GM12872 (cell line): ENCODE measurements around the gene ECT2.

Source experiments
- CTCF ChIP-seq: IDR thresholded peaks from 3 replicates; pipeline ENCODE4 v1.5.1; 2011; ENCODE audit warnings: low read depth, mild to moderate bottlenecking, low read length, moderate library complexity; ENCODE audit not compliant: insufficient read depth

Gene ECT2

GRCh38 chr3:172840913-172841312 lies 90.4 kb downstream of the ECT2 start:
- no peak for TF ChIP-seq CTCF

- TF ChIP-seq CTCF: no peak
These were observed 93.9 kb downstream of the ECT2 start for GRCh38 chr3:172844428-172844827.

GRCh38 chr3:172846103-172846561 lies 95.6 kb downstream of the ECT2 start:
- TF ChIP-seq CTCF: no peak

- TF ChIP-seq CTCF: no peak
These were observed 96.2 kb downstream of the ECT2 start for GRCh38 chr3:172846706-172847105.

- TF ChIP-seq CTCF: no peak
These were observed 96.8 kb downstream of the ECT2 start for GRCh38 chr3:172847292-172847691.

GRCh38 chr3:172848910-172849309 lies 98.4 kb downstream of the ECT2 start:
- TF ChIP-seq CTCF: no peak

GRCh38 chr3:172853005-172853404 lies 102.5 kb downstream of the ECT2 start:
- TF ChIP-seq CTCF: no peak
